GM19025 (cell line): ENCODE data around the gene OSBPL2.

Experiments
- ATAC-seq: cut with Tn5 transposase; IDR thresholded peaks from one replicate; pipeline ENCODE4 v1.9.1; 2021; ENCODE audit warnings: mild to moderate bottlenecking, low read depth, moderate library complexity; ENCODE audit not compliant: unreplicated experiment

Gene OSBPL2

DNA sequence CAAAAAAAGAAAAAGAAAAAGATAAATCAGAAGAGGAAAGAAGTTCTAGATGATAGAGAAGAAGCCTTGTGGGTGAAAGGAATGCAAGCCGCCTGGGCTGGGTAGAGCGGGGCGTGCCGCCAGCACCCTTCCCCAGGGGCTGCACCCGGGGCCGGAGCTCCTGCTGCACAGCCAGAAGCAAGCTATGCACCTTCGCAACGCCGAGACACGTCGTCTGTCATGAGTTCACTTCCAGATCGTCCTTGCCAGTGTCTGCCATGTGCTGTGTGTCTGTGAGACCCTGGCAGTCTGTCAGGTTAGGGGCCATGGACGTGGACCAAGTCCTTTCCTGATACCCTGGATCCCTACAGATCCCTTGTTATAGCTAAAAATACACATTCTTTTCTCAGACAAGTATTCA lies 38.9 kb downstream of the OSBPL2 start:
- no peak for ATAC-seq

GRCh38 chr20:62280303-62280702 lies 42.0 kb downstream of the OSBPL2 start:
- no peak for ATAC-seq

- ATAC-seq, result no peak
Measured at GRCh38 chr20:62281161-62281933, 43.0 kb downstream of the OSBPL2 start.

- ATAC-seq, result no peak
Measured at GRCh38 chr20:62282103-62282502, 43.8 kb downstream of the OSBPL2 start.

DNA sequence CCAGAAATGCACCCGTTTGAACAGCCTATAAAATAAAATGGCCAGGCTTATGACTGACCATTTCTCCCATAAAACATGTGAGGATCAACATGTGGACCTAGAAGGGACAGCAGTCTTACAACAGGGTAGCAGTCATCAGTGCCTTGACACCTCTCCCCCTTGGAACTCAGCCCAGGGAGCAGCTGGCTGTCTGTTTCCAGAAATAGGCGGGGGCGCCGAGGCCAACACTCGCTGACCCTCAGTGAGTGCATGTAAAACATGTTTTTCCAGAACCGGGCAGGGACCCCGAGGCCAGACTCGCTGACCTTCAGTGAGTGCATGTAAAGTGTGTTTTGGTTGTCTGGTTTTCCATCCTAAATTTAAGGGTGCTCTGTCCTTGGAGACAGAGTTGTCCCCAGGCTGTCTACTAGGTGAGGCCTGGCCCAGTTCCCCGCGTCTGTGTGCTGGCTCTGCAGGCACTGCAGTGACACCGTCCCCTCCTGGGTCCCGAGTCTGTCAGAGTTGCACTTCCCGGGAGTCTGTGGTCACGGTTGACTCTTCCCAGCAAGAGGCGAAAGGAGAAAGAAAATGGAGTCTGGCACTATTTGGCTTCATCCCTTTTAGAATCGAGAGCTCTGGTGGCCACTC lies 44.7 kb downstream of the OSBPL2 start:
- no peak for ATAC-seq

- ATAC-seq, result no peak
Measured at GRCh38 chr20:62284448-62284847, 46.1 kb downstream of the OSBPL2 start.

DNA sequence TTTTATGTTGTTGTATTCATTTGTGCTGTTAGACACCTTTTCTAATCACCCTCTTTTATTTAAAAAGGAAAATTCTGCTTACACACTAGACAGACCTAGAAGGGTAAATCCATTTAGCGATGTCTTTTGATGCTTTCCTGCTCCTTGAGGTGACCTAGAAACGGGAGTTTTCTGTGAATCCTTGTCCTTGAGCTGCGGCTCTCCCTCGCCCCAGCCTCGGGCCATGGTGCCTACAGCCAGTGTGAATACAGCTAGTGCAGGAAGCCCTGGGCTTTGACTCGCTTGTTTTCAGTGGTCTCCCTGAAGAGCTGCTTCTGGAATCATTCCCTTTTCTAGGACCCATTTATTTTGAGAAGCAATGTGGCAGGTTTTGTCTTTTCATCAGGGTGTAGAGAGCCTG lies 46.8 kb downstream of the OSBPL2 start:
- no peak for ATAC-seq

DNA sequence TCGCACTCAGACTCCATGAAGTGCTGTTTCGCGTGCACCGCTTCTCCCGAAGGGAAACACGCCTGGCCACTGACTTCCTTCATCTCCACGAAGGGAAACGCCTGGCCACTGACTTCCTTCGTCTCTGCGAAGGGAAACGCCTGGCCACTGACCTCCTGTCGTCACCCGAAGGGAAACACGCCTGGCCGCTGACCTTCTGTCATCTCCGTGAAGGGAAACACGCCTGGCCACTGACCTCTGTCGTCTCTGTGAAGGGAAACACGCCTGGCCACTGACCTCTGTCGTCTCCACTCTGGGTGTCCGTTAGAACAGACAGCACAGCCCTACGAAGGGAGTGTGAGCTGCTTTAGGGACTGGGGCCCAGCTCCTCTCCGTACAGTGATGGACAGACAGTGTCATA lies 47.4 kb downstream of the OSBPL2 start:
- no peak for ATAC-seq

DNA sequence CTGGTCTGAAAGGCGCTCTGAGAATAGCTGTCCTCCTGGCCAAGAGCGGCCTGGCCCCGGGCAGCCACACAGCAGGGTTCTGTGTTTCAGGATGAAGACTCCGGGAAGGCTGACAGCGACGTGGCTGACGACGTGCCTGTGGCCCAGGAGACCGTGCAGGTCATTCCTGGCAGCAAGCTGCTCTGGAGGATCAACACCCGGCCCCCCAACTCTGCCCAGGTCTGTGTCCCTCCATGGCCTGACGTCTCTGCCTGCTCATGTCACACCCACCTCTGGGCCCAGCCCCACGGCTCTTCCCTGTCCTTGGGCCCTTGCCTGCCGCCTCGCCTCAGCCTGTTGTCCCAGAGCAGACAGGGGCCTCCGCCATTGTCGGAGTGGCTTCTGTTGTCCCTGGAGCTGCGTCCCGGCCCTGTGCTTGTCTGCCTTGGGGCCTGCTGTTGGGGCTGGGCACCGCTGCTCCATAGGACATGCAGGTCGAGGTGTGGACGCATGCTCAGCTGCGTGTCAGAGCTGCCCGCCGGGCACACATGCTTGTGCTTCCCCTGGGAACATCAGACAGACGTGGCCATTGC lies 48.3 kb downstream of the OSBPL2 start:
- ATAC-seq, result no peak

DNA sequence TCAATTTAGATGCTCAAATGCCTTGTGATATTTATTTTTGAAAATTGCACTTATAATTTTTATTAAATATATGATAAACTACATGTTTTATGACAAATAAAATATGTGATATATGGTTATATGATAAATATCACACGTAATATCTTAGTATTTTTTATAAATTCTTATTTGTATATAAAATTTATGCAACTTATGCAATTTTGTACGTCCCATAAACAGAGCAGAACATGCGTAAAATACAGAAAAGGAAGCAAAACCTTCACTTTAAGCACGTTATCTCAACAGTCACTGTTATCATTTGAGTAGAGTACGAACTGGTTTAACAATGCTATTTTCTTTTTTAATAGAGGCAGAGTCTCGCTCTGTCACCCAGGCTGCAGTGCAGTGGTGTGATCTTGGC lies 48.8 kb downstream of the OSBPL2 start:
- no peak for ATAC-seq

DNA sequence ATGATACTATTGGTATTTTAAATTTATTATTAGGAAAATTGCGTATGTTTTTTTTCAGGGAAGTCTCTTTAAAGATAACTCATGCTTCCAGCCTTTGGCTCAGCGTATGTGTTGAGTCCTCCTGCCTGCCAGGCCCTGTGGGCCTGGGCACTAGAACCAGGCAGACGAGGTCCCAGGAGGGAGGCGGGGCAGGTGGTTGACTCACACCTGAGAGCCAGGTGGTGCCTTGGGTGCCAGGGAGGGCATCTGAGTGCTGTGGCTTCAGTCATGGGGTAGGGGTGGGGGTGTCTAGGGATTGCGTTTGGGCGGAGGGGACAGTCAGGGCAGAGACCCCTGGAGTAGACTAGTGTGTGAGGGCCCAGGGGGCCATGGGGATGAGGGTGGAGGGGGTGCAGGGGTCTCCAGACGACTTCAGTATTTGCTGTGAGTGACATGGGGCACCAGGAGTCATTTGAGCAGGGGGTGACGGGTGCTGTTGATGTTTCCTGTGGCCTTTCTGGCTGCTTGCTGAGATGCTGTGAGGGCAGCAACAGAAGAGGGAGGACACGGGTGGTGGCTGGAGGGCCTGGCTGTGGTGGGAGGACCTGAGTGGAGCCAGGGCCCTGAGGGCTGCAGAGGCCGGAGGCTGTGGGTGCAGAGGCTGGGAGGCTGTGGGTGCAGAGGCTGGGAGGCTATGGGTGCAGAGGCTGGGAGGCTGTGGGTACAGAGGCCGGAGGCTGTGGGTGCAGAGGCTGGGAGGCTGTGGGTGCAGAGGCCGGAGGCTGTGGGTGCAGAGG lies 49.6 kb downstream of the OSBPL2 start:
- no peak for ATAC-seq

DNA sequence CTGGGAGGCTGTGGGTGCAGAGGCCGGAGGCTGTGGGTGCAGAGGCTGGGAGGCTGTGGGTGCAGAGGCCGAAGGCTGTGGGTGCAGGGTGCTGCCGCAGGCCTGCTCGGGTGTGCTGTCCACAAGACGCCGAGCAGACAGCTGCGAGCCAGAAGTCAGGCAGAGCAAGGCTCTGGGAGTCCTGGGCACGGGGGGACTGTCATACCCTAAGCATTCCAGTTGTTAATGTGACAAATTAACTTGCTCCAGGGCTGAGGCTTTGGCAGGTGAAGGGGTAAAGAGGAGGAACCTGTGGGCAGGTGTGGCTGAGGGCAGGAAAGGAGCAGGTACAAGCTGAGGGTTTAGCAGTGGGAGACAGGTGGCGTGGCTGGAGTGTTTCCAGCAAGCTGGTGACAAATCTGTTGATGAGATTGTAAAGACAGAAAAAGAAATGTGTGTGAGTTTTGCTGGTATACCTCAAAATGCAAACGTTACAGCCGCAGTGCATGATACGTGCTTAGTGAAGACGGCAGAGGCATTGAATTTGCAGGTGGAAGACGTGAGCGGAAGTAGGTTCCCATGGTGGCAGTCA lies 50.3 kb downstream of the OSBPL2 start:
- no peak for ATAC-seq

GRCh38 chr20:62289131-62289530 lies 50.8 kb downstream of the OSBPL2 start:
- ATAC-seq, result no peak

DNA sequence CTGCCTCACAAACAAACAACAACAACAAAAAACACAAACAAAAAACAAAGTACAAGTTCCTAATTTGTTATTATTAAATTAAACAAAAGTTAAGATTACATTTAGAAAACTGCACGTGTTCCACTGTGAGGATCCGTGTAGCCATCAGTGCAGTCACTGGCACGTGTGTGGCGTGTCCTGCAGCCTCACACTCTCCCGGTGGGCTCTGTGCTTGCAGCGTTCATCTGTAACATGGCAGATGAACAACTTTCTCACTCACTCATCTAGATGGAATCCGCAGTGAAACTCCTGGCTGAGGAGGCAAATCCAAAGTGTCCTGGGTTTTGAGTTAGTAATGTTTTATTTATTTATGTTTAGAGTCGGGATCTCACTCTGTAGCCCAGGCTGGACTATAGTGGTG lies 51.6 kb downstream of the OSBPL2 start:
- ATAC-seq, result no peak

DNA sequence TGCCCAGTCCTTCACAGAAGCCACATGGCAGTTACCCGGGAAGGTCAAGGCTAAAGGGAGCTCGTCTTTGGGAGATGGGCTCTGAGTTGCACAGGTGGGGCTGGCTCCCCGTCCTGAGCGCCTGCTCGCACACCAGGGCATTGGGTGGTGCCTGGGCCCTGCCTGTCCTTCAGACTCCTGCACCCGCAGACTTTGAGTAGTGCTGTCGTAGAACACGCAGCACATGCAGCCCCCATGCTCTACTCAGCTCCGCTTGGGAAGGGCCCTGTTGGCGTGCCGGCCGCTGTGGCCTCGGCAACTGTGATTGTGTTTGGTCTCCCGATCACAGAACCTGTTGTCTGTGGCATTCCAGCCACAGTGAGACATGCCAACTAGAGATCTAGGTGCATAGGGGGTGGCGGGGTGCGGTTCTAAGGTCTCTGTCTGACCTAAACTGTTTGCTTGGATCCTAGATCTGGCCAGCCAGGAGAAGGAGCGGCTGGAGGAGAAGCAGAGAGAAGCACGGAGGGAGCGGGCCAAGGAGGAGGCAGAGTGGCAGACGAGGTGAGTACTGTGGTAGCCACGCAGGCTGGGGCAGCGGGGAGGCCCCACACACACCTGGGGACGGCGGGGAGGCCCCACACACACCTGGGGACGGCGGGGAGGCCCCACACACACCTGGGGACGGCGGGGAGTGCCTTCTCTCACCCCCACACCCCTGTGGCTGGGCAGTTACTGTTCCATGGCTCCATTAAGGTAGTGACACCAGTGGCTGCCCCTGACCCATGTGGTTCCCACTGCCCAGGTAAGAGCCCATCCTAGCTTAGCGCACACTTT lies 53.1 kb downstream of the OSBPL2 start:
- no peak for ATAC-seq

DNA sequence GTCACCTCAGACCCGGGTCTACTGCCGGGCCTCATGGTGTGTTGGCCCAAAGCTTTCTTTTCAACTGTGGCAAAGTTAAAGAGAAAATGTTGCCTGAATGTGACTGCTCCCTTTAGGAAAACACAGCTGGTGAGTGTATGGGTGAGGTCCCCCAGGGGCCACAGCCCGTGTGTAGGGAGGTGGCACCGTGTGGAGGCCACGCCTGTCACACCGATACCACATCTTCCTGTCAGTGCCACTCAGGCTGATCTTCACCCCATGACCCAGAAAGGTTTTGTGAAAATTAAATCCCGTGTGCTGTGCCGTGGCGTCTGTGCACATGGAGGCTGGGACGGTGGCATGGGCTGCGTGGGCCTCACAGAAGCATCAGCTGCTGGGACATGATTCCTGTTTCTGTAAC lies 53.8 kb downstream of the OSBPL2 start:
- no peak for ATAC-seq

DNA sequence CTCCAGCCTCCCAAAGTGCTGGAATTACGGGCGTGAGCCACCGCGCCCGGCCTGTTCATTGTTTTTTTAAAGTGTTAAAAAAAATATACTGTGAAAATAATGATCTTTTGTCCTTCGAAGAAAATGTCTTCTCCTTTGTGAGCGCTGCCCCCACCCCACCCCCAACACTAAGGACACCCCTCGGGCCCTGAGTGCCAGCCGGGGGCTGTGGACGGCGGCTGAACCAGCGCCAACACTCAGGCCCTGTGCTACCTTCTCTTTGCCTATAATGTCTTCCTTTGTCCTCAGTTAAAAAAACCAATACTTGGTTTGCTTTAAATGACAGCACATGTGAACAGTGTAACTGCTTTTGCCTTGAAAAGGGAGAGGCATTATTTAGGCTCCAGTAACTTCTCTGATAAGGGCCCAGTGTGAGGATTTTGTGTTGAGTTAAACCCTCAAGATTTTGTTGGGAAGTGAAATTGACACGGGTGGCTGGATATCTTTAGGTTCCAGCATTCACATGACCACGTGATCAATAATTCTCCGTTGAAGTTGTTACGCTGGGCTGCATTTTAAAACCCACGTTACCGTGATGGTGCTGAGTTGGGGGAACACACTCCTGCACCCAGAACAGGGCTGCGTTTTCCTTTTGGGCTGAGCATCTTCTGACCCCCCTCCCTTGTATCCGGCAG lies 54.9 kb downstream of the OSBPL2 start:
- no peak for ATAC-seq

DNA sequence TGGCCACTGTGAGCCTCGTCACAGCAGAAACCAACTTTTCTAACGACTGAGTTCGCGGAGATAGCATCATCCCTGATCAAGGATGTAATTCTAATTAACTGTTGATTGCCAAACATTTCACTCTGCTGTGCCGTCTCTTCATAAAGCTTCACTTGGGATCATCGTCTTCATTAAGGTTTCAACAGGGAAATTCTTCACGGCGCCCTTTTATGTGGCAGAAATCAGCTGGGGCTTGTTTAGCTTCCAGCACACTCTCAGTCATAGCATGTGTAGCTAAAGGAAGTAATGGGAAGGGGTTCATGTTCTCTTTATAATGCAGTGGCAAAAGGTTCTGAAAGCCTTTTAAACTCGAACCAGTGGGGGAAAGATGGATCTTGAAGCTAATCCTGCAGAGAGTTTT lies 55.6 kb downstream of the OSBPL2 start:
- no peak for ATAC-seq

DNA sequence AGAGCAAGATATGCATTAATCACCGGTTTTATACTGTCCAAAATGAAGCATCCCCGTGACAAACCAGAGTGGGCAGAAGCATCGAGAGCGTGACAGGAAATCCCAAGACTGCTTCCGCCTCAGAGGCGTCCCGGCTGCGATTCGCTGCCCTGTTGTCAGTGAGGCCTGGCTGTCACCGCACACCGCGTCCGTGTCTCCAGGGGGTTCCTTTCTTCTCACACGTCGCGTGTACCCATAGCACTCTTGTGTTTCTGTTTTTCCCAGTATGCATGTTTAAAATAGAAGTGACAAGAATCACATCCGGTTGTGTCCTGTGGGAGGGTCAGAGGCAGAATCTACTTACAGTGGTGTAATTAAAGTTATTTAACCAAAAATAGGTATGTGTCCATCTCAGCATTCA lies 56.2 kb downstream of the OSBPL2 start:
- no peak for ATAC-seq
